Panc1 (cell line): ENCODE results near the gene NAT10. TPM values are rescaled to one million over a fixed set of nuclear protein-coding genes. Genes with fewer than 3 reads are reported as not detected.

Source experiments
- ATAC-seq: fragments of 200-7000 bp; cut with Tn5 transposase; 2 replicates; pipeline ENCODE4 v1.9.1; 2020; ENCODE audit warnings: mild to moderate bottlenecking, moderate library complexity
- BruUV-seq: library from RNA; stranded (reverse); fragments of 400-500 nt; replicated peaks from 2 replicates; lab custom pipeline; 2021; lab: Mats Ljungman, UMichigan
- CTCF ChIA-PET: fragments of 300-600 bp; sonication (Branson Sonifier 250); formaldehyde crosslinking; loops from one replicate; lab custom pipeline; 2022; ENCODE audit warnings: antibody characterized with exemption; lab: Charles Lee
- POLR2A ChIA-PET: fragments of 300-600 bp; sonication (Branson Sonifier 250); formaldehyde crosslinking; loops from one replicate; lab custom pipeline; 2022; ENCODE audit warnings: antibody characterized with exemption; lab: Charles Lee
- DNase-seq: peaks from one replicate; pipeline ENCODE4 v3.0.0-alpha.2; 2010; ENCODE audit warnings: low read depth, low spot score
- H3K27ac ChIP-seq: 2 replicates; pipeline ENCODE4 v1.5.1; 2011; ENCODE audit warnings: mild to moderate bottlenecking, low read length, inconsistent platforms
- H3K27me3 ChIP-seq: fragments of 200-500 bp; sonication (Bioruptor generic); 2 replicates; pipeline ENCODE4 v1.6.0; 2014; ENCODE audit warnings: low read length, inconsistent platforms; ENCODE audit not compliant: control insufficient read depth, insufficient read depth
- H3K36me3 ChIP-seq: fragments of 200-500 bp; sonication (Bioruptor generic); 2 replicates; pipeline ENCODE4 v1.5.1; 2014; ENCODE audit warnings: inconsistent platforms, mild to moderate bottlenecking, low read length, moderate library complexity; ENCODE audit not compliant: control insufficient read depth, insufficient read depth
- H3K4me1 ChIP-seq: 2 replicates; pipeline ENCODE4 v1.5.1; 2011; ENCODE audit warnings: inconsistent platforms, mild to moderate bottlenecking, low read length, moderate library complexity; ENCODE audit not compliant: control insufficient read depth, insufficient read depth
- H3K4me3 ChIP-seq, 2 experiments: 2 replicates each; pipeline ENCODE4 v1.5.1; 2011 to 2012; ENCODE audit warnings: low read depth in 2 of 2, low read length in 2 of 2, mild to moderate bottlenecking in 2 of 2, inconsistent platforms in 1 of 2, moderate library complexity in 1 of 2
- H3K9me3 ChIP-seq: fragments of 200-500 bp; sonication (Bioruptor generic); 2 replicates; pipeline ENCODE4 v1.5.1; 2014; ENCODE audit warnings: low read depth, mild to moderate bottlenecking, inconsistent platforms, low read length, moderate library complexity; ENCODE audit not compliant: control insufficient read depth, insufficient read depth
- POLR2AphosphoS5 ChIP-seq: IDR thresholded peaks from 2 replicates; pipeline ENCODE4 v1.6.1; 2012; ENCODE audit warnings: mild to moderate bottlenecking, low read depth, low read length, moderate library complexity
- SIN3A ChIP-seq: IDR thresholded peaks from 2 replicates; pipeline ENCODE4 v1.6.1; 2012; ENCODE audit warnings: low read depth, mild to moderate bottlenecking, low read length, moderate library complexity, borderline replicate concordance; ENCODE audit not compliant: insufficient read depth
- TCF7L2 ChIP-seq: IDR thresholded peaks from 2 replicates; pipeline ENCODE4 v1.6.1; 2011; ENCODE audit warnings: mild to moderate bottlenecking, low read depth, low read length, inconsistent platforms
- in situ Hi-C: cut with HindIII; loops from 2 replicates; pipeline ENCODE4 v1.10.0; 2016; ENCODE audit warnings: low sequenced_read_pairs, low pct_unique_long_range_greater_than_20kb
- intact Hi-C: fragments of 100-400 bp; cut with micrococcal nuclease; formaldehyde crosslinking; loops from one replicate; pipeline ENCODE4 v1.10.0; 2022; ENCODE audit not compliant: unreplicated experiment
- total RNA-seq: library from RNA; stranded (reverse); gene quantifications from one replicate; pipeline ENCODE4 v1.2.1, GENCODE V29; 2021; ENCODE audit not compliant: unreplicated experiment
- TF ChIP-seq, protein P1 (sequence below): fragments of 450-650 bp; IDR thresholded peaks from 2 replicates; pipeline ENCODE4 v1.5.1; 2017; ENCODE audit warnings: mild to moderate bottlenecking
- TF ChIP-seq, protein P2 (sequence below), 2 experiments: IDR thresholded peaks; 2 replicates each; pipeline ENCODE4 v1.6.1; 2011 to 2012; ENCODE audit warnings: low read depth in 2 of 2, control low read depth in 1 of 2, low read length in 1 of 2, mild to moderate bottlenecking in 1 of 2, moderate library complexity in 1 of 2; ENCODE audit not compliant: insufficient read depth in 1 of 2

The NAT10 gene
- total RNA-seq, 1 experiment from 2014 or later = 64.9 TPM

DNA sequence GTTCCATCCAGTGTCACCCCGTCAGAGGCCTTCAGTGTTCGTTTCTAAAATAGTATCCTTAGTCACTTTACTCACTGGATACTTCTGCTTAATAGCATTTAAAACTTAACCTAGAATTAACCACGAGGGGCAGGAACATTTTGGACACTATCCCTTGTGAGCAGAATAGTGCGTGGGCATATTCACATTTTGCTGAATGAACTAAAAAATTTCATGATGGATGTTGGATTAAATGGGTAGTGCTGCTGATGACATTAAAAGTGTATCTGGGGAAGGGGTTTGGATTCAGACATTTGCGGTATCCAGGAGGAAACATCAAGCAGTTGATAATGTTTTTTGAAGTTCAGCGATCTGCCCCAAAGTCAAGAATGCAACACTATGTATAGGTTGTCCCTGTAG lies 750 bp upstream of the NAT10 start:
- no peaks in the 10 kb centered on the region for H3K9me3 ChIP-seq
- H3K4me3 ChIP-seq = peak overlapping the region; percentile 75 to 93
- H3K27me3 ChIP-seq = no peaks in the 10 kb centered on the region
- ChIA-PET CTCF (no interaction called here), POLR2A (interaction anchor here (0.7 kb wide), 1 partner anchor 103 kb away, joined by 3 read pairs; no protein-coding TSS in a partner anchor)
- peaks cover 40% of the 10 kb centered on the region for H3K36me3 ChIP-seq
- TF ChIP-seq, protein P1, sequence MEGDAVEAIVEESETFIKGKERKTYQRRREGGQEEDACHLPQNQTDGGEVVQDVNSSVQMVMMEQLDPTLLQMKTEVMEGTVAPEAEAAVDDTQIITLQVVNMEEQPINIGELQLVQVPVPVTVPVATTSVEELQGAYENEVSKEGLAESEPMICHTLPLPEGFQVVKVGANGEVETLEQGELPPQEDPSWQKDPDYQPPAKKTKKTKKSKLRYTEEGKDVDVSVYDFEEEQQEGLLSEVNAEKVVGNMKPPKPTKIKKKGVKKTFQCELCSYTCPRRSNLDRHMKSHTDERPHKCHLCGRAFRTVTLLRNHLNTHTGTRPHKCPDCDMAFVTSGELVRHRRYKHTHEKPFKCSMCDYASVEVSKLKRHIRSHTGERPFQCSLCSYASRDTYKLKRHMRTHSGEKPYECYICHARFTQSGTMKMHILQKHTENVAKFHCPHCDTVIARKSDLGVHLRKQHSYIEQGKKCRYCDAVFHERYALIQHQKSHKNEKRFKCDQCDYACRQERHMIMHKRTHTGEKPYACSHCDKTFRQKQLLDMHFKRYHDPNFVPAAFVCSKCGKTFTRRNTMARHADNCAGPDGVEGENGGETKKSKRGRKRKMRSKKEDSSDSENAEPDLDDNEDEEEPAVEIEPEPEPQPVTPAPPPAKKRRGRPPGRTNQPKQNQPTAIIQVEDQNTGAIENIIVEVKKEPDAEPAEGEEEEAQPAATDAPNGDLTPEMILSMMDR = no peak
- TF ChIP-seq SIN3A (no peak), TCF7L2 (no peak), POLR2AphosphoS5 (no peak)
- TF ChIP-seq, protein P2, sequence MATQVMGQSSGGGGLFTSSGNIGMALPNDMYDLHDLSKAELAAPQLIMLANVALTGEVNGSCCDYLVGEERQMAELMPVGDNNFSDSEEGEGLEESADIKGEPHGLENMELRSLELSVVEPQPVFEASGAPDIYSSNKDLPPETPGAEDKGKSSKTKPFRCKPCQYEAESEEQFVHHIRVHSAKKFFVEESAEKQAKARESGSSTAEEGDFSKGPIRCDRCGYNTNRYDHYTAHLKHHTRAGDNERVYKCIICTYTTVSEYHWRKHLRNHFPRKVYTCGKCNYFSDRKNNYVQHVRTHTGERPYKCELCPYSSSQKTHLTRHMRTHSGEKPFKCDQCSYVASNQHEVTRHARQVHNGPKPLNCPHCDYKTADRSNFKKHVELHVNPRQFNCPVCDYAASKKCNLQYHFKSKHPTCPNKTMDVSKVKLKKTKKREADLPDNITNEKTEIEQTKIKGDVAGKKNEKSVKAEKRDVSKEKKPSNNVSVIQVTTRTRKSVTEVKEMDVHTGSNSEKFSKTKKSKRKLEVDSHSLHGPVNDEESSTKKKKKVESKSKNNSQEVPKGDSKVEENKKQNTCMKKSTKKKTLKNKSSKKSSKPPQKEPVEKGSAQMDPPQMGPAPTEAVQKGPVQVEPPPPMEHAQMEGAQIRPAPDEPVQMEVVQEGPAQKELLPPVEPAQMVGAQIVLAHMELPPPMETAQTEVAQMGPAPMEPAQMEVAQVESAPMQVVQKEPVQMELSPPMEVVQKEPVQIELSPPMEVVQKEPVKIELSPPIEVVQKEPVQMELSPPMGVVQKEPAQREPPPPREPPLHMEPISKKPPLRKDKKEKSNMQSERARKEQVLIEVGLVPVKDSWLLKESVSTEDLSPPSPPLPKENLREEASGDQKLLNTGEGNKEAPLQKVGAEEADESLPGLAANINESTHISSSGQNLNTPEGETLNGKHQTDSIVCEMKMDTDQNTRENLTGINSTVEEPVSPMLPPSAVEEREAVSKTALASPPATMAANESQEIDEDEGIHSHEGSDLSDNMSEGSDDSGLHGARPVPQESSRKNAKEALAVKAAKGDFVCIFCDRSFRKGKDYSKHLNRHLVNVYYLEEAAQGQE (IDR thresholded peaks at IDR 0.05; ENCODE audit: insufficient read depth in 1 of 2, low read depth in 2 of 2, low read length in 1 of 2) = no peak
- peaks cover 21% of the 10 kb centered on the region for H3K4me1 ChIP-seq
- DNase-seq = peak; percentile 0
- intact Hi-C loops (no loop called here), in situ Hi-C loops (no loop called here)
- H3K27ac ChIP-seq = peak overlapping the region; percentile 98
- no TSS peak for BruUV-seq
- peak; percentile 2; the same call in 1 of the 2 replicates for ATAC-seq

DNA sequence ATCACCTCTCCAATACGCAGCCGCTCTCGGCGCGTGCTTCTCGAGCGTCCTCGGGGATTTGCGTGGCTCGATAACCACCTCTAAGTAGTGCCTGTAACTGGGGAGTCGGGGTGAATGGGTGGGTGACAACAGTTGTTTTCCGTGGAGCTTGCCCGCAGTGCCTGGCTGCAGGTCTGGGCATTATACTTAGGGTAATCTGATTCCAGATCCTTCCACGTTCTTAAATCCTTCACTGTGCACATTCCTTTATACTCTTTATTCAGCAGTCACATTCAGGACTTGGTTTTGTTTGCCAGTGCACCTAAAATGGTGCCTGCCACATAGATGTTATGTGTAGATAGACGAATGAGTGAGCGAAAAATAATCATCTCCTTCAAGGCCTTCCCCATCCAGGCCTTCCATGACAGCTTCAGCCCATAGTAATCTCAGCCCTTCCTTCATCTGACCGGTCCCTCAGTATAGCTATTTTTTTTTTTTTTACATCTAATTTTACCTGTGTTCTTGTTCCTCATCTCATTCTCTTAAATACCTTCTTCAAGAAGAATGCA lies 602 bp downstream of the NAT10 start:
- H3K4me3 ChIP-seq = peak overlapping the region; percentile 75 to 93
- H3K9me3 ChIP-seq = no peaks in the 10 kb centered on the region
- H3K27ac ChIP-seq = peak overlapping the region; percentile 98
- DNase-seq (peak; percentile 0), ATAC-seq (no peak; the same call in 1 of the 2 replicates)
- H3K27me3 ChIP-seq = no peaks in the 10 kb centered on the region
- intact Hi-C loops = no loop called here
- TF ChIP-seq, protein P1 = no peak
- no peak for TF ChIP-seq SIN3A
- TF ChIP-seq, protein P2 (IDR thresholded peaks at IDR 0.05; ENCODE audit: insufficient read depth in 1 of 2, low read depth in 2 of 2, low read length in 1 of 2) = no peak
- TF ChIP-seq POLR2AphosphoS5 = no peak
- no peak for TF ChIP-seq TCF7L2
- in situ Hi-C loops = no loop called here
- peaks cover 21% of the 10 kb centered on the region for H3K4me1 ChIP-seq
- CTCF ChIA-PET = interaction anchor here (1.6 kb wide), 1 partner anchor 14 kb away, joined by 5 read pairs; no protein-coding TSS in a partner anchor
- H3K36me3 ChIP-seq = peaks cover 41% of the 10 kb centered on the region
- POLR2A ChIA-PET = interaction anchor here (0.7 kb wide), 1 partner anchor 16 kb away, joined by 4 read pairs; no protein-coding TSS in a partner anchor
- TSS peak; percentile 55 for BruUV-seq
